Astrocyte of the cerebellum (primary cell): Measurements from ENCODE around the gene TRIM24.
"Not testable (repeated sequence)": the region's sequence is repeated elsewhere in the genome, so short reads cannot be mapped to it uniquely, and the experiment has no call there.

Source experiments
- DNase-seq: peaks from one replicate; pipeline ENCODE4 v3.0.0-alpha.2; 2011; ENCODE audit warnings: low read depth
- H3K4me3 ChIP-seq: 2 replicates; pipeline ENCODE4 v1.5.1; 2011; ENCODE audit warnings: mild to moderate bottlenecking, low read depth, low read length, moderate library complexity
- in situ Hi-C: cut with HindIII; loops from 2 replicates; pipeline ENCODE4 v1.10.0; 2017; ENCODE audit warnings: low sequenced_read_pairs
- TF ChIP-seq, protein P1 (sequence below): IDR thresholded peaks from 2 replicates; pipeline ENCODE4 v1.5.1; 2012; ENCODE audit warnings: low read length, low read depth, moderate library complexity, mild to moderate bottlenecking; ENCODE audit errors: missing control alignments

The TRIM24 gene

DNA sequence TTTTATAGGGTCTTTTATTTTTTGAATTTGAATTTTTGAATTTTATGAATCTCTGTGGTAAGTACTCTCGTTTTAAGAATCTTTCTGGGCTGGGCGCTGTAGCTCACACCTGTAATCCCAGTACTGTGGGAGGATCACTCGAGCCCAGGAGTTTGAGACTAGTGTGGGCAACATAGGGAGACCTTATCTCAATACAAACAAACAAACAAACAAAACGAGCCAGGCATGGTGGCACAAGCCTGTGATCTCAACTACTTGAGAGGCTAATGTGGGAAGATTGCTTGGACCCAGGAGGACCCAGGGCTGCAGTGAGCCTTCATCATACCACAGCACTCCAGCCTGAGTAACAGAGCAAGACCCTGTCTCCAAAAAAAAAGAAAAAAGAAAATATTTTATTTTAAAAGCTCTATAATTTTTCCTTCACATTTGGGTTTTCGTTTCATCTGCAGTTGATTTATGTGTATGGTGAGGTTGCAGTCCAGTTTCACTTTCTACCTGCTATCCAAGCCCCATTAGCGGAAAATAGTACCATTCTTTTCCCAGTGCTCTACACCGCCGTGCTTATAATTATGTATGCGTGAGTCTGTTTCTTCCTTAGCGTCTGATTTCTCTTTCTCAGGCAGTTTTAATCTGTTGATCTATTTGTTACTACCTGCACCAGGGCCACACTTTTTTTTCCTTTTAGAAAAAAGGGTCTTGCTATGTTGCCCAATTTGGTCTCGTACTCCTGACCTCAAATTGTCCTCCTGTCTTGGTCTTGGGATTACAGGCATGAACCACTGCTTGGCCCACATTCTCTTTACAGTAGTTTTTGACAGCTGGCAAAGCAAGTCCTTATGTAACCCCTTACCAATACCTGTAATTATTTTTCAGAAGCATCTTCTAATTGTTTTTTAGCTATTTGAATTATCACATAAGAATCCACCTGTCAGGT lies 21.7 kb downstream of the TRIM24 start:
- H3K4me3 ChIP-seq, result no peak overlapping the region
- TF ChIP-seq, protein P1, sequence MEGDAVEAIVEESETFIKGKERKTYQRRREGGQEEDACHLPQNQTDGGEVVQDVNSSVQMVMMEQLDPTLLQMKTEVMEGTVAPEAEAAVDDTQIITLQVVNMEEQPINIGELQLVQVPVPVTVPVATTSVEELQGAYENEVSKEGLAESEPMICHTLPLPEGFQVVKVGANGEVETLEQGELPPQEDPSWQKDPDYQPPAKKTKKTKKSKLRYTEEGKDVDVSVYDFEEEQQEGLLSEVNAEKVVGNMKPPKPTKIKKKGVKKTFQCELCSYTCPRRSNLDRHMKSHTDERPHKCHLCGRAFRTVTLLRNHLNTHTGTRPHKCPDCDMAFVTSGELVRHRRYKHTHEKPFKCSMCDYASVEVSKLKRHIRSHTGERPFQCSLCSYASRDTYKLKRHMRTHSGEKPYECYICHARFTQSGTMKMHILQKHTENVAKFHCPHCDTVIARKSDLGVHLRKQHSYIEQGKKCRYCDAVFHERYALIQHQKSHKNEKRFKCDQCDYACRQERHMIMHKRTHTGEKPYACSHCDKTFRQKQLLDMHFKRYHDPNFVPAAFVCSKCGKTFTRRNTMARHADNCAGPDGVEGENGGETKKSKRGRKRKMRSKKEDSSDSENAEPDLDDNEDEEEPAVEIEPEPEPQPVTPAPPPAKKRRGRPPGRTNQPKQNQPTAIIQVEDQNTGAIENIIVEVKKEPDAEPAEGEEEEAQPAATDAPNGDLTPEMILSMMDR, result no peak
- DNase-seq, result no peak
- in situ Hi-C loops, result no loop called here

DNA sequence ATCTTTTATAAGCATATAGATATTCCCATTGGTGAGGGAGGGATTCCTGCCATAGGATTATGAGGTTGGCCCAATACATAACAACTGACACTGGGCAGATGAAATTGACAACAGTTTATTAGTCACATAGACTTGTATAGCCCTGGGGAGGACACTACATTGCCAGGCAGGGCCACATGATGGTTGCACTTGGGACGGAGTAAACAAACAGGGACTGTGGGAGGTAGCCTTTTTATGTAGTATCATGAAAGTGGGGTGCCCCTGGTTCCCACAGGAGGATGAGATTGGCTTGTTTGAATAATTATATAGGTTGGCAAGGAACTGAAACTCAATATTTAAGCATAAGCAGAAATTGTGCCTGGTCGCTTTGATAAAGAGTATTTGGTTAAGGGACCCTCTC lies 23.5 kb downstream of the TRIM24 start:
- TF ChIP-seq, protein P1, result no peak
- DNase-seq, result no peak
- H3K4me3 ChIP-seq, result no peak overlapping the region
- in situ Hi-C loops, result no loop called here

DNA sequence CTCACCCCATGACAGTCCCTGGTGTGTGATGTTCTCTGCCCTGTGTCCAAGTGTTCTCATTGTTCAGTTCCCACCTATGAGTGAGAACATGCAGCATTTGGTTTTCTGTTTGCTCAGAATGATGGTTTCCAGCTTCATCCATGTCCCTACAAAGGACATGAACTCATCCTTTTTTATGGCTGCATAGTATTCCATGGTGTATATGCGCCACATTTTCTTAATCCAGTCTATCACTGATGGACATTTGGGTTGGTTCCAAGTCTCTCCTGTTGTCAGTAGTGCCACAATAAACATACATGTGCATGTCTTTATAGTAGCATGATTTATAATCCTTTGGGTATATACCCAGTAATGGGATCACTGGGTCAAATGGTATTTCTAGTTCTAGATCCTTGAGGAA lies 25.4 kb downstream of the TRIM24 start:
- H3K4me3 ChIP-seq, in situ Hi-C loops, DNase-seq: not testable (repeated sequence)

DNA sequence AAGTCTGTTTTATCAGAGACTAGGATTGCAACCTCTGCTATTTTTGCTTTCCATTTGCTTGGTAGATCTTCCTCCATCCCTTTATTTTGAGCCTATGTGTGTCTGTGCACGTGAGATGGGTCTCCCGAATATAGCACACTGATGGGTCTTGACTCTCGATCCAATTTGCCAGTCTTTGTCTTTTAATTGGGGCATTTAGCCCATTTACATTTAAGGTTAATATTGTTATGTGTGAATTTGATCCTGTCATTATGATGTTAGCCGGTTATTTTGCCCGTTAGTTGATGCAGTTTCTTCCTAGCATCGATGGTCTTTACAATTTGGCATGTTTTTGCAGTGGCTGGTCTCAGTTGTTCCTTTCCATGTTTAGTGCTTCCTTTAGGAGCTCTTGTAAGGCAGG lies 29.1 kb downstream of the TRIM24 start:
- in situ Hi-C loops, DNase-seq, H3K4me3 ChIP-seq: not testable (repeated sequence)

DNA sequence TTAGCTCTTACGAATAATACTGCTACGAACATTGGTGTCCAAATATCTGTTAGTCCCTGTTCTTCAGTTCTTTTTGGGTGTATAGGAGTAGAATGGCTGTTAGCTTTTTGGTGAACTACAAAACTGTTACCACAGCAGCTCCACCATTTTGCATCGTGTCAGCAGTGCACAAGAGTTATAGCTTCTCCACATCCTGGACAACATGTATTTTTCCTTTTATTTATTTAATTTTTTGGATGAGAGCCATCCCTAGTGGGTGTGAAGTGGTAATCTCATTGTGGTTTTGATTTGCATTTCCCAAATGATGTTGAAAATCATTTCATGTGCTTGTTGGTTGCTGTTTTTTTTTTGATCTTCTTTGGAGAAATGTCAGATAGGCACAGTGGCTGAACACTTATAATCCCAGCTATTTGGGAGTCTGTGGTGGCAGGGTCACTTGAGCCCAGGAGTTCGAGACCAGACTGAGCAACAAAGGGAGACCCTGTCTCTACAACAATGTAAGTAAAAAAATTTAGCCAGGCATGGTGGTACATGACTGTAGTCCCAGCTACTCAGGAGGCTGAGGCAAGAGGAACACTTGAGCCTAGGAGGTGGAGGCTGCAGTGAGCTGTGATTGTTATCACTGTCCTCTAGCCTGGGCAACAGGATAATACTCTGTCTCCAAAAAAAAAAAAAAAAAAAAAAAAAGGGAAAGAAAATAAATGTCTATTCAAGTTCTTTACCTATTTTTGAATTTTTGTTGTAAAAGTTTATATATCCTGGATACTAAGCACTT lies 31.7 kb downstream of the TRIM24 start:
- TF ChIP-seq, protein P1, result no peak
- no peak for DNase-seq
- no peak overlapping the region for H3K4me3 ChIP-seq
- in situ Hi-C loops, result no loop called here

DNA sequence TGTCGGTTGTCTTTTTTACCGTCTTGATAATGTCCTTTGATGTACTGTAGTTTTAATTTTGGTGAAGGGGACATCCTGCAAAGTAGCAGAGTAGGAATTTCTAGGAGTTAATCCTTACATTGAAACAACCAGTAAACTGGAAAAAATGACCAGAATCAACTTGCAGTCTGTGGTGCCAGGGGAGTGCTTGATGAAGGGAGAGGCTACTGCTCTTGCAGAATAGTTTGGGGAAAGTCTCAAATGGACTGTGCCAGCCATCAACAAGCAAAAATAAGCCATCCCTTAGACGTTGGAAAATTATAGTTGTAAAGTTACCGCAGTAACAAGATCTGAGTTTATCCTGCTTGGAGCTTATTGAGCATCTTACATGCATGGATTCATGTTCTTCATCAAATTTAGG lies 32.4 kb downstream of the TRIM24 start:
- TF ChIP-seq, protein P1, result no peak
- in situ Hi-C loops, result no loop called here
- DNase-seq, result no peak
- H3K4me3 ChIP-seq, result no peak overlapping the region

DNA sequence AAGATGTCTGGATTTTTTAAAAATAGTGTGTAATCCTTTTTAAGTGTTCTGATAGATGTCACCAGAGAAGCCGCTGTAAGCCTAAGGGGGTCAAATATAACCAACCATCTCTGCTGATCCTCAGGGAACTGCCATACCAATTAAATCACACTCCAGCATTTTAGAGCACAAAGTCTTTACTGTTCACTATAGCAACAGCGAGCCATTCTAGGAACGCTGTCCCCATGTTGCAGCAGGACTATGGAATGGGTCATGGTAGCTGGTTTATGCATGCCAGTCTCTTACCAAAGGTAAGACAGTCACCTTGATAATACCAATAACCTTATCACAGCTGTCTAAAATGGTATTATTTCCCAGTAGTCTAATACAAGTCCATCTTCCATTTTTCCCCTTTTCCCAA lies 33.5 kb downstream of the TRIM24 start:
- no peak overlapping the region for H3K4me3 ChIP-seq
- in situ Hi-C loops, result no loop called here
- TF ChIP-seq, protein P1, result no peak
- DNase-seq, result no peak
